Neural crest cell (in vitro differentiated cells): ENCODE results near the gene NRXN3. TPM values are rescaled to one million over a fixed set of nuclear protein-coding genes. Genes with fewer than 3 reads are reported as not detected.
"Not testable (repeated sequence)": the region's sequence is repeated elsewhere in the genome, so short reads cannot be mapped to it uniquely, and the experiment has no call there.

Experiments
- DNase-seq: peaks from one replicate; pipeline ENCODE4 v3.0.0; 2021; ENCODE audit warnings: low read depth, mixed read lengths, low spot score
- H3K27ac Mint-ChIP-seq: one replicate; pipeline ENCODE4 v1.8.0; 2021; ENCODE audit warnings: mild to moderate bottlenecking, mixed read lengths; ENCODE audit not compliant: unreplicated experiment
- H3K27me3 Mint-ChIP-seq: 2 replicates; pipeline ENCODE4 v1.8.0; 2021; ENCODE audit warnings: low read depth, mild to moderate bottlenecking, mixed read lengths
- H3K36me3 Mint-ChIP-seq: 2 replicates; pipeline ENCODE4 v1.8.0; 2021; ENCODE audit warnings: low read depth, mild to moderate bottlenecking, mixed read lengths
- H3K4me1 Mint-ChIP-seq: 2 replicates; pipeline ENCODE4 v1.8.0; 2021; ENCODE audit warnings: mixed read lengths
- H3K4me3 Mint-ChIP-seq: one replicate; pipeline ENCODE4 v1.8.0; 2021; ENCODE audit warnings: mild to moderate bottlenecking, mixed read lengths
- H3K9me3 Mint-ChIP-seq: 2 replicates; pipeline ENCODE4 v1.8.0; 2021; ENCODE audit warnings: mixed read lengths
- total RNA-seq: library from RNA; stranded (reverse); gene quantifications from 2 replicates; pipeline ENCODE4 v1.2.1, GENCODE V29; 2021
- TF ChIP-seq, protein P1 (sequence below): fragments of 200-600 bp; sonication (generic); conservative IDR thresholded peaks from 2 replicates; pipeline ENCODE4 v1.5.0; 2021; ENCODE audit warnings: antibody characterized with exemption, mild to moderate bottlenecking

The NRXN3 gene
- total RNA-seq, 1 donor from 2014 or later, result 2.5 TPM

DNA sequence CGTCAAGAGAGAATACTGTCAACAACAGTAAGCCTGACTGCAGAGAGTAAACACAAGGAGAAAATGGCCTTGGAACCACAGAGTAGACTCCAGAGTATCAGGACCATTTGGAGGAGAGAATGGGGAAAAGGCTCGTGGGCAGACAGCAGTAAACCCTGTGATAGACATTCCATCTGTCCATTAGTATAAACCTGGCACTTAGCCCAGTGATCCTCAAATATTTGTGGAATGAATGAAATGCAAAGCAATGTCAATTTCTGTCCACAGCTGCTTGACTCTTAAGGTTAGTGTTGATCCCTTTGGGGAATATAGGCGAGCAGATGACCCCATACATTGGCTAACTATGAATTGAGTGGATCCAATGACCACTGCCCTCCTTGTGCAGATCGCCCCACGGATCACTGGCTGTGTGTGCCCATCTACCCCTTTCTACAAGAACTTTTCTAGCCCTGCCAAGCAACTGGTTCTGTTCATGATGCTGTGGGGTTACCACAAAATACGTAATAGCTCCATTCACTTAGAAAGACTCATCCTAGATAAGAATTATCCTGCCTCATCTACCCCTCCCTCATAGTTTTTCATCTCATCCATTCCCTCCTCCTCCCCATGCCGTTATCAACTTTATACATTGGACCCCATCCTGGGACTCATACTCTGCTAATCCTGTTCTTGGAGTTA, 846.8 kb downstream of the NRXN3 start:
- TF ChIP-seq, protein P1, sequence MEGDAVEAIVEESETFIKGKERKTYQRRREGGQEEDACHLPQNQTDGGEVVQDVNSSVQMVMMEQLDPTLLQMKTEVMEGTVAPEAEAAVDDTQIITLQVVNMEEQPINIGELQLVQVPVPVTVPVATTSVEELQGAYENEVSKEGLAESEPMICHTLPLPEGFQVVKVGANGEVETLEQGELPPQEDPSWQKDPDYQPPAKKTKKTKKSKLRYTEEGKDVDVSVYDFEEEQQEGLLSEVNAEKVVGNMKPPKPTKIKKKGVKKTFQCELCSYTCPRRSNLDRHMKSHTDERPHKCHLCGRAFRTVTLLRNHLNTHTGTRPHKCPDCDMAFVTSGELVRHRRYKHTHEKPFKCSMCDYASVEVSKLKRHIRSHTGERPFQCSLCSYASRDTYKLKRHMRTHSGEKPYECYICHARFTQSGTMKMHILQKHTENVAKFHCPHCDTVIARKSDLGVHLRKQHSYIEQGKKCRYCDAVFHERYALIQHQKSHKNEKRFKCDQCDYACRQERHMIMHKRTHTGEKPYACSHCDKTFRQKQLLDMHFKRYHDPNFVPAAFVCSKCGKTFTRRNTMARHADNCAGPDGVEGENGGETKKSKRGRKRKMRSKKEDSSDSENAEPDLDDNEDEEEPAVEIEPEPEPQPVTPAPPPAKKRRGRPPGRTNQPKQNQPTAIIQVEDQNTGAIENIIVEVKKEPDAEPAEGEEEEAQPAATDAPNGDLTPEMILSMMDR, result no peak
- Mint-ChIP-seq H3K36me3 (no peaks in the 10 kb centered on the region), H3K4me3 (no peak overlapping the region), H3K27me3 (peaks cover 2% of the 10 kb centered on the region), H3K27ac (no peak overlapping the region), H3K9me3 (no peaks in the 10 kb centered on the region), H3K4me1 (no peaks in the 10 kb centered on the region)
- no peak for DNase-seq

DNA sequence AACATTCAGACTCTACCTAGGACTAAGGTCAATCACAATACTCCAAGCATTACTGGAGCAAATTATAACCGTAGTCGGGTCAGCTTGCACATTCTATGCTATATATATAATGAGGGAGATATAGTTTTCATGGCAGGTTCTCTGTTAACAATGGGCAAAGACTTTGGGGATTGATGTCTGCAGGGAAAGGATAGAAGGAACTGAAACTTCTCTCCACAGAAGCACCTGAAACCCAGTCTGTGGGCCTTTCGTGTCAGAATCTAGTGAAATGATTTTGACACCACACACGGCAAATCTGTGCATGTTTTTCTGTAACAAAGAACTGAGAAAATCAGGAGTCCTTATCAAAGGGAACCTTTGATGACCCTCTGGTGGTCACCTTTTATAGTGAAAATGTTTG, 847.4 kb downstream of the NRXN3 start:
- Mint-ChIP-seq H3K27ac (no peak overlapping the region), H3K27me3 (peaks cover 2% of the 10 kb centered on the region), H3K36me3 (no peaks in the 10 kb centered on the region), H3K9me3 (no peaks in the 10 kb centered on the region), H3K4me3 (no peak overlapping the region), H3K4me1 (no peaks in the 10 kb centered on the region)
- TF ChIP-seq, protein P1, result no peak
- no peak for DNase-seq

DNA sequence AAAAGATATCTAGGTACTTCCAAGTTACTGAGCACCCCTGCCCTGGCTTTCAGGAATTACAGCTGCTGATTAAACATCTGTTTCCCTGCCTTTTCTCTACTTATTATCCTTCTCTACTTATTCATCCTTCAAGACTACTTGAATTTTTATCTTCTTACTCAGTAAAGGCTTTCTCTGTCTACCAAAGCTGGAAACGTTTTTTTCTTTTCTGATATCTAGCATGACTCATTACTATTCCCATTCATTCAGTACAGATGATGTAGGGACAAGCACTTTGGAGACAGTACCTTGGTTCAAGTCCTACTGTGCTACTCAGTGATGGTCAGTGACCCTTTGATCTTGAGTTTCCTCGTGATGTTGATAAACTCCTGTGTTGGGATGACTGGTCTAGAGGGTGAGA, 848.7 kb downstream of the NRXN3 start:
- DNase-seq, result no peak
- H3K36me3 Mint-ChIP-seq, result no peaks in the 10 kb centered on the region
- TF ChIP-seq, protein P1, result no peak
- H3K27me3 Mint-ChIP-seq, result peaks cover 2% of the 10 kb centered on the region
- no peaks in the 10 kb centered on the region for H3K4me1 Mint-ChIP-seq
- no peaks in the 10 kb centered on the region for H3K9me3 Mint-ChIP-seq
- H3K27ac Mint-ChIP-seq, result no peak overlapping the region
- no peak overlapping the region for H3K4me3 Mint-ChIP-seq

DNA sequence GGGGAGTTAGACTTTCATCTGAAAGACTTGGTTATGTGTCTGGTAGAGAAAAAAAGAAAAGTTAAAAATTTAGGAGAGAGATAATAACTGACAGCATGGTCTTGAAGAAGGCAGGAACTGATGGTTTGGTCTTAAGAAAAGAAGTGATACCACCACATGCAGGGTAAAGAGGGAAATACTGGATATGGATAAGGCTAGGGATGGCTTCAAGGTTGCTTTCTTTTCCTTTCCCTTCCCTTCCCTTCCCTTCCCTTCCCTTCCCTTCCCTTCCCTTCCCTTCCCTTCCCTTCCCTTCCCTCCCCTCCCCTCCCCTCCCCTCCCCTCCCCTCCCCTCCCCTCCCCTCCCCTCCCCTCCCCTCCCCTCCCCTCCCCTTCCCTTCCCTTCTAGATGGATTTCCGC, 849.7 kb downstream of the NRXN3 start:
- H3K27ac Mint-ChIP-seq, H3K4me3 Mint-ChIP-seq, H3K27me3 Mint-ChIP-seq, H3K36me3 Mint-ChIP-seq, H3K9me3 Mint-ChIP-seq, H3K4me1 Mint-ChIP-seq, DNase-seq: not testable (repeated sequence)

DNA sequence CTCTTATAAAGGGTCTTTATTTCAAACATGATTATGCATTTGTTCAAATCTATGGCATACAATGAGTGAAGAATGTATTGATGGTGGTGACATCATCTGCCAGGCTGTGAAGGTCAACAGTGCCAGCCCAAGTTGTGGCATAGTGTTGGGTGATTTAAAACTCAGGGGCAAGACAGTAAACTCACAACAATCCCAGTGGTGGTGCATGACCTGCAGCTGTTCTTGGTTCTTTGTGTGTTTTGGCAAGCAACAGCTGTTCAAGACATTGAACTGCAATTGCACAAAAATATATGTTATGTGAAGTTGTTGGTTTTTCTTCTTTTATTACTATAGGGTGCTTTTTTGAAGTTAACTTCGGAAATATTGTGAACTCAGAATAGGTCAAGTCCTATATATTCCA, 851.6 kb downstream of the NRXN3 start:
- Mint-ChIP-seq H3K9me3 (peaks cover 8% of the 10 kb centered on the region), H3K27me3 (peaks cover 2% of the 10 kb centered on the region), H3K4me1 (no peaks in the 10 kb centered on the region), H3K27ac (no peak overlapping the region), H3K36me3 (no peaks in the 10 kb centered on the region), H3K4me3 (no peak overlapping the region)
- TF ChIP-seq, protein P1, result no peak
- DNase-seq, result no peak

DNA sequence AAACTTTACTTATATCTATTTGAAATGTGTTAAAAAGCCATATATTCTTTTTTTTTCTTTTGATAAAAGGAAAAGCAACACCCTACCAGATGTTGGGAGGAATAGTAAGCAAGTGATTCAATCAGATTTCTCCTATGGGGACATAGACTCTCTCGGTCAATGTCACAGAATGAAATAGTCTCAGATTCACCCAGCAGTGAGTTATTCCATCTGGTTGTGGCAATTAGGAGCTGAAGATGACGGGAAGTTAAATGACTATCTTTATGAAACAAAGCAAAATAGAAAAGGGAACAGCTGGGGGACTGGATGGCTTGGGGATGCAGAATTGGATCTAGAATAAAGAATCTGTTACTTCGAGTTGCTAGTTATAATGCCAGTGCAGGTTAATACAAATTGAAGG, 857.0 kb downstream of the NRXN3 start:
- TF ChIP-seq, protein P1, result no peak
- H3K4me1 Mint-ChIP-seq, result no peaks in the 10 kb centered on the region
- peaks cover 11% of the 10 kb centered on the region for H3K9me3 Mint-ChIP-seq
- H3K4me3 Mint-ChIP-seq, result no peak overlapping the region
- H3K27me3 Mint-ChIP-seq, result no peaks in the 10 kb centered on the region
- no peak for DNase-seq
- no peak overlapping the region for H3K27ac Mint-ChIP-seq
- H3K36me3 Mint-ChIP-seq, result no peaks in the 10 kb centered on the region
